ENCODE measurements around the gene NAPA. TPM values are rescaled to one million over a fixed set of nuclear protein-coding genes. Genes with fewer than 3 reads are reported as not detected.

NAPA gene
- total RNA-seq, 1 experiment from 2014 or later: 61.3 TPM

DNA sequence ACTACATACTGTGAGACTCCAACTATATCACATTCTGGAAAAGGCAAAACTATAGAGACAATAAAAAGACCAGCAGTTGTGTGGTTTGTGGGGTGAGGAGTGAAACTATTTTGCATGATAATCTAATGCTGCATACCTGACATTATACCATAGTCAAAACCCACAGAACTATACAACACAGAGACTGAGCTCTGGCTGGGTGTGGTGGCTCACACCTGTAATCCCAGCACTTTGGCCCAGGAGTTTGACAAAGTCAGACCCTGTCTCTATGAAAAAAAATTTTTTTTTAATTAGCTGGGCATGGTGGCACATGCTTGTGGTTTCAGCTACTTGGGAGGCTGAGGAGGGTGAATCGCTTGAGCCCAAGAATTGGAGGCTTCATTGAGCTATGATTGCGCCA, 46.1 kb upstream of the NAPA start:
- TF ChIP-seq ETV6 (CRISPR knock-in tag; IDR thresholded peaks at IDR 0.05) (no peak), ATF1 (CRISPR knock-in tag; IDR thresholded peaks at IDR 0.05) (no peak), RELA (CRISPR knock-in tag; IDR thresholded peaks at IDR 0.05; ENCODE audit: borderline replicate concordance) (no peak), GABPB1 (CRISPR knock-in tag; IDR thresholded peaks at IDR 0.05) (no peak)
- H3K36me3 Mint-ChIP-seq: no peaks in the 10 kb centered on the region
- CTCF ChIA-PET: interaction anchor here (0.6 to 1.7 kb wide), 6 partner anchors 47 to 205 kb away, joined by 3 to 7 read pairs (median 3); partner anchors contain the start of genes BICRA and EHD2
- no peak for DNase-seq (ENCODE audit: low spot score)
- no peak overlapping the region for H3K4me3 Mint-ChIP-seq
- H3K27ac Mint-ChIP-seq: no peak overlapping the region
- peaks cover 13% of the 10 kb centered on the region for H3K4me1 Mint-ChIP-seq
- POLR2A ChIA-PET: interaction anchor here (1.0 kb wide), 1 partner anchor 10 kb away, joined by 3 read pairs; no protein-coding TSS in a partner anchor
- no peaks in the 10 kb centered on the region for H3K27me3 Mint-ChIP-seq (ENCODE audit: low read depth)
- no peaks in the 10 kb centered on the region for H3K9me3 Mint-ChIP-seq
- ATAC-seq: no peak; the same call in 1 of the 2 replicates

- TF ChIP-seq ZNF512 (CRISPR knock-in tag; IDR thresholded peaks at IDR 0.05; ENCODE audit: borderline replicate concordance) (0 out of 2 replicates have a peak, but pooled peaks have one; percentile 65), ZNF423 (CRISPR knock-in tag; IDR thresholded peaks at IDR 0.05) (no peak)
- ChIA-PET CTCF (interaction anchor here (0.6 kb wide), 1 partner anchor 108 kb away, joined by 4 read pairs; no protein-coding TSS in a partner anchor), POLR2A (interaction anchor here (1.0 kb wide), 1 partner anchor 11 kb away, joined by 3 read pairs; no protein-coding TSS in a partner anchor)
- Mint-ChIP-seq H3K27me3 (ENCODE audit: low read depth) (no peaks in the 10 kb centered on the region; the same call in 1 of the 2 replicates), H3K36me3 (no peaks in the 10 kb centered on the region), H3K9me3 (no peaks in the 10 kb centered on the region), H3K4me1 (no peaks in the 10 kb centered on the region), H3K4me3 (no peak overlapping the region), H3K27ac (no peak overlapping the region)
- ATAC-seq (no peak), DNase-seq (ENCODE audit: low spot score) (no peak)
Observed at GRCh38 chr19:47550129-47550528, 35.3 kb upstream of the NAPA start.

- Mint-ChIP-seq H3K27me3 (ENCODE audit: low read depth) (no peaks in the 10 kb centered on the region; the same call in 1 of the 2 replicates), H3K4me1 (no peaks in the 10 kb centered on the region), H3K36me3 (no peaks in the 10 kb centered on the region), H3K27ac (peak overlapping the region; percentile 87; the same call in 1 of the 2 replicates), H3K9me3 (no peaks in the 10 kb centered on the region), H3K4me3 (no peak overlapping the region)
- ChIA-PET CTCF (interaction anchor here (0.6 kb wide), 1 partner anchor 109 kb away, joined by 4 read pairs; no protein-coding TSS in a partner anchor), POLR2A (no interaction called here)
- DNase-seq (ENCODE audit: low spot score) (no peak), ATAC-seq (no peak)
- TF ChIP-seq CTCF (IDR thresholded peaks at IDR 0.05): no peak
- no peak for TF ChIP-seq IRF1 (CRISPR knock-in tag; IDR thresholded peaks at IDR 0.05)
Observed at GRCh38 chr19:47549261-47549862, 34.5 kb upstream of the NAPA start.

DNA sequence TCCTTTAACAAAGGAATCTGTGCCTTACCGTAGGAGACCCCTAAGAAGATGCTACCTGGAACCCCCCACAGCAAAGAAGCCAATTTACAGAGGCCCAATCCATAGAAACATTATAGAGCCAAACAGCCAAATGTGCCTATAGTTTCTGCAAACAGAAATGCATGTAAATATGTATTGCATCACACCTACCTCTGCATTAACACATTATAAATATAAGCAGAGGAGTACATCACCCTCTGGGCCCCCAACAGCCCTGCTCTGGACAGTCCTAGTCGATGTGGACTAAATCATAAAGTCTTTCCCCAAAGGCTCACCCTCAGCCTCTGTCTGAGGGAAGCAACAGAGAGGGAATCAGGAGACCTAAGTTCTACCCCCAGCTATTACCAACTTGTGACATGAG, 32.3 kb upstream of the NAPA start:
- CTCF ChIA-PET: interaction anchor here (1.0 kb wide), 2 partner anchors 27 to 100 kb away, joined by 3 to 4 read pairs; no protein-coding TSS in a partner anchor
- no peak for DNase-seq (ENCODE audit: low spot score)
- H3K9me3 Mint-ChIP-seq: no peaks in the 10 kb centered on the region
- no peak overlapping the region for H3K4me3 Mint-ChIP-seq
- no peaks in the 10 kb centered on the region for H3K4me1 Mint-ChIP-seq
- POLR2A ChIA-PET: interaction anchor here (1.1 kb wide), 1 partner anchor 41 kb away, joined by 8 read pairs; no protein-coding TSS in a partner anchor
- no peaks in the 10 kb centered on the region for H3K36me3 Mint-ChIP-seq
- ATAC-seq: no peak
- no peak overlapping the region for H3K27ac Mint-ChIP-seq
- H3K27me3 Mint-ChIP-seq (ENCODE audit: low read depth): no peaks in the 10 kb centered on the region; the same call in 1 of the 2 replicates
- no peak for TF ChIP-seq EMX1 (CRISPR knock-in tag; IDR thresholded peaks at IDR 0.05)
- no peak for TF ChIP-seq OVOL2 (CRISPR knock-in tag; IDR thresholded peaks at IDR 0.05; ENCODE audit: borderline replicate concordance)
- no peak for TF ChIP-seq CTCF (IDR thresholded peaks at IDR 0.05)
- TF ChIP-seq ZNF423 (CRISPR knock-in tag; IDR thresholded peaks at IDR 0.05): no peak
- TF ChIP-seq, protein P1, sequence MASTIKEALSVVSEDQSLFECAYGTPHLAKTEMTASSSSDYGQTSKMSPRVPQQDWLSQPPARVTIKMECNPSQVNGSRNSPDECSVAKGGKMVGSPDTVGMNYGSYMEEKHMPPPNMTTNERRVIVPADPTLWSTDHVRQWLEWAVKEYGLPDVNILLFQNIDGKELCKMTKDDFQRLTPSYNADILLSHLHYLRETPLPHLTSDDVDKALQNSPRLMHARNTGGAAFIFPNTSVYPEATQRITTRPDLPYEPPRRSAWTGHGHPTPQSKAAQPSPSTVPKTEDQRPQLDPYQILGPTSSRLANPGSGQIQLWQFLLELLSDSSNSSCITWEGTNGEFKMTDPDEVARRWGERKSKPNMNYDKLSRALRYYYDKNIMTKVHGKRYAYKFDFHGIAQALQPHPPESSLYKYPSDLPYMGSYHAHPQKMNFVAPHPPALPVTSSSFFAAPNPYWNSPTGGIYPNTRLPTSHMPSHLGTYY (CRISPR knock-in tag; IDR thresholded peaks at IDR 0.05): no peak
- TF ChIP-seq ZNF416 (CRISPR knock-in tag; IDR thresholded peaks at IDR 0.05): no peak
- TF ChIP-seq ATF1 (CRISPR knock-in tag; IDR thresholded peaks at IDR 0.05): no peak
- no peak for TF ChIP-seq TEAD1 (CRISPR knock-in tag; IDR thresholded peaks at IDR 0.05)
- TF ChIP-seq ZNF121 (CRISPR knock-in tag; IDR thresholded peaks at IDR 0.05): no peak
- TF ChIP-seq, protein P2, sequence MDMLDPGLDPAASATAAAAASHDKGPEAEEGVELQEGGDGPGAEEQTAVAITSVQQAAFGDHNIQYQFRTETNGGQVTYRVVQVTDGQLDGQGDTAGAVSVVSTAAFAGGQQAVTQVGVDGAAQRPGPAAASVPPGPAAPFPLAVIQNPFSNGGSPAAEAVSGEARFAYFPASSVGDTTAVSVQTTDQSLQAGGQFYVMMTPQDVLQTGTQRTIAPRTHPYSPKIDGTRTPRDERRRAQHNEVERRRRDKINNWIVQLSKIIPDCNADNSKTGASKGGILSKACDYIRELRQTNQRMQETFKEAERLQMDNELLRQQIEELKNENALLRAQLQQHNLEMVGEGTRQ (CRISPR knock-in tag; IDR thresholded peaks at IDR 0.05): no peak
- TF ChIP-seq CBFB (CRISPR knock-in tag; IDR thresholded peaks at IDR 0.05; ENCODE audit: low read depth): no peak
- TF ChIP-seq, protein P3, sequence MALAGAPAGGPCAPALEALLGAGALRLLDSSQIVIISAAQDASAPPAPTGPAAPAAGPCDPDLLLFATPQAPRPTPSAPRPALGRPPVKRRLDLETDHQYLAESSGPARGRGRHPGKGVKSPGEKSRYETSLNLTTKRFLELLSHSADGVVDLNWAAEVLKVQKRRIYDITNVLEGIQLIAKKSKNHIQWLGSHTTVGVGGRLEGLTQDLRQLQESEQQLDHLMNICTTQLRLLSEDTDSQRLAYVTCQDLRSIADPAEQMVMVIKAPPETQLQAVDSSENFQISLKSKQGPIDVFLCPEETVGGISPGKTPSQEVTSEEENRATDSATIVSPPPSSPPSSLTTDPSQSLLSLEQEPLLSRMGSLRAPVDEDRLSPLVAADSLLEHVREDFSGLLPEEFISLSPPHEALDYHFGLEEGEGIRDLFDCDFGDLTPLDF (CRISPR knock-in tag; IDR thresholded peaks at IDR 0.05): no peak
- TF ChIP-seq JUN (CRISPR knock-in tag; IDR thresholded peaks at IDR 0.05): no peak
